Measurements from ENCODE around the gene SYTL4. TPM values are rescaled to one million over a fixed set of nuclear protein-coding genes. Genes with fewer than 3 reads are reported as not detected.

The SYTL4 gene
- total and polyA plus RNA-seq, 2 of the 8 experiments (the other 6 are each of a cell fraction or from before 2014, with no cell fraction given): 0.11 TPM

GRCh38 chrX:100643212-100643611 lies 88.7 kb downstream of the SYTL4 start:
- Histone ChIP-seq H3K4ac (replicated peaks; ENCODE audit: insufficient read length, low read depth, low read length) (no peak overlapping the region), H2AK5ac (ENCODE audit: low read depth, low read length) (no peak overlapping the region), H2BK12ac (ENCODE audit: low read depth, low read length) (no peak overlapping the region), H2BK5ac (ENCODE audit: low read depth, low read length) (no peak overlapping the region), H2BK15ac (ENCODE audit: low read length) (no peak overlapping the region), H4K20me1 (replicated peaks in 1 of 2; ENCODE audit: control insufficient read depth in 1 of 2, insufficient read depth in 2 of 2, low read length in 2 of 2) (no peaks in the 10 kb centered on the region), H3K79me2 (ENCODE audit: control insufficient read depth in 1 of 2, insufficient read depth in 2 of 2, low read length in 2 of 2) (no peaks in the 10 kb centered on the region), H4K5ac (ENCODE audit: insufficient read length, low read depth, low read length) (no peak overlapping the region), H3K18ac (ENCODE audit: extremely low read depth, low read length) (no peak overlapping the region), H2BK20ac (ENCODE audit: low read length) (no peak overlapping the region), H4K91ac (replicated peaks; ENCODE audit: insufficient read length, low read length) (no peak overlapping the region), H3K4me1 (replicated peaks in 1 of 4; ENCODE audit: control insufficient read depth in 3 of 4, insufficient read depth in 4 of 4, low read length in 3 of 4) (peaks cover 0 to 10% (median 0%) of the 10 kb centered on the region in 4 experiments; a peak in 1 of 7 replicates), H3K9ac (replicated peaks in 1 of 4; ENCODE audit: extremely low read depth in 1 of 4, low read depth in 3 of 4, low read length in 3 of 4) (no peak overlapping the region), H3K36me3 (ENCODE audit: control insufficient read depth in 2 of 4, insufficient read depth in 4 of 4, low read length in 3 of 4) (no peaks in the 10 kb centered on the region), H3K23ac (ENCODE audit: insufficient read length) (no peak overlapping the region), H3K4me2 (ENCODE audit: insufficient read depth in 1 of 2, low read depth in 2 of 2, low read length in 2 of 2) (no peak overlapping the region), H2BK120ac (replicated peaks; ENCODE audit: low read depth, low read length) (no peak overlapping the region), H3K9me3 (ENCODE audit: insufficient read depth in 2 of 2, low read depth in 1 of 2, low read length in 1 of 2) (no peaks in the 10 kb centered on the region), H2AFZ (ENCODE audit: low read length) (no peak overlapping the region), H3K23me2 (ENCODE audit: low read depth, low read length) (no peaks in the 10 kb centered on the region), H3K79me1 (ENCODE audit: low read depth, low read length) (no peaks in the 10 kb centered on the region), H3K14ac (ENCODE audit: insufficient read length) (no peak overlapping the region), H3K27me3 (replicated peaks in 1 of 4; ENCODE audit: control insufficient read depth in 3 of 4, extremely low read depth in 1 of 4, insufficient read depth in 3 of 4, low read length in 3 of 4) (no peaks in the 10 kb centered on the region), H3K56ac (replicated peaks; ENCODE audit: insufficient read length, low read depth, low read length) (no peak overlapping the region), H4K8ac (ENCODE audit: extremely low read depth, insufficient read depth, low read length) (no peak overlapping the region), H3K4me3 (ENCODE audit: extremely low read depth in 1 of 4, insufficient read depth in 2 of 4, low read depth in 3 of 4, low read length in 4 of 4) (no peak overlapping the region), H3K27ac (ENCODE audit: low read depth, low read length) (no peak overlapping the region)
- ChIA-PET CTCF (ENCODE audit: partially characterized antibody) (interaction anchor here (0.6 to 2.1 kb wide), 4 partner anchors 8 to 195 kb away, joined by 3 to 7 read pairs (median 3); no protein-coding TSS in a partner anchor), POLR2A (ENCODE audit: partially characterized antibody) (interaction anchor here (1.0 kb wide), 1 partner anchor 11 kb away, joined by 3 read pairs; no protein-coding TSS in a partner anchor)
- DNase-seq (ENCODE audit: low read depth in 1 of 2, low spot score in 2 of 2): no peak
- 92% methylated on average over 10 of the region's 11 CpGs; no CpG with 5 or more reads in 1 of the 2 experiments for WGBS, 2 experiments (ENCODE audit: extremely low coverage in 1 of 2, insufficient coverage in 1 of 2, insufficient read length in 1 of 2, insufficient replicate concordance in 2 of 2, low coverage in 1 of 2, low lambda C conversion rate in 2 of 2, missing lambda C conversion rate in 1 of 2)
- FAIRE-seq: no peak
- no peak for TF ChIP-seq PHF8 (conservative IDR thresholded peaks at IDR 0.05; ENCODE audit: low read depth, low read length)
- no peak for TF ChIP-seq ATF2 (IDR thresholded peaks at IDR 0.05; ENCODE audit: low read length)
